Measurements from ENCODE around the gene FOXP4. TPM values are rescaled to one million over a fixed set of nuclear protein-coding genes. Genes with fewer than 3 reads are reported as not detected.

Gene FOXP4
- total RNA-seq, 1 donor from 2014 or later: 26.9 TPM

GRCh38 chr6:41622206-41622988 is 76.2 kb downstream of the FOXP4 start:
- no peak for TF ChIP-seq CTCF (IDR thresholded peaks at IDR 0.05)
- Mint-ChIP-seq H3K9me3 (ENCODE audit: unreplicated experiment) (peaks cover 5% of the 10 kb centered on the region), H3K27ac (ENCODE audit: unreplicated experiment) (peak overlapping the region; percentile 53), H3K4me1 (ENCODE audit: unreplicated experiment) (peaks cover 53% of the 10 kb centered on the region), H3K4me3 (ENCODE audit: unreplicated experiment) (no peak overlapping the region), H3K27me3 (ENCODE audit: unreplicated experiment) (no peaks in the 10 kb centered on the region), H3K36me3 (ENCODE audit: unreplicated experiment) (peaks cover 2% of the 10 kb centered on the region)
- no peak for DNase-seq (ENCODE audit: extremely low spot score, unreplicated experiment)

- no peak for TF ChIP-seq CTCF (IDR thresholded peaks at IDR 0.05)
- DNase-seq (ENCODE audit: extremely low spot score, unreplicated experiment): no peak
- H3K4me1 Mint-ChIP-seq (ENCODE audit: unreplicated experiment): peaks cover 52% of the 10 kb centered on the region
- H3K27me3 Mint-ChIP-seq (ENCODE audit: unreplicated experiment): no peaks in the 10 kb centered on the region
- peaks cover 5% of the 10 kb centered on the region for H3K9me3 Mint-ChIP-seq (ENCODE audit: unreplicated experiment)
- H3K27ac Mint-ChIP-seq (ENCODE audit: unreplicated experiment): peak overlapping the region; percentile 68
- no peak overlapping the region for H3K4me3 Mint-ChIP-seq (ENCODE audit: unreplicated experiment)
- peaks cover 2% of the 10 kb centered on the region for H3K36me3 Mint-ChIP-seq (ENCODE audit: unreplicated experiment)
Observed at GRCh38 chr6:41623330-41623729, 77.1 kb downstream of the FOXP4 start.

GRCh38 chr6:41624621-41625380 is 78.6 kb downstream of the FOXP4 start:
- no peak overlapping the region for H3K27ac Mint-ChIP-seq (ENCODE audit: unreplicated experiment)
- H3K9me3 Mint-ChIP-seq (ENCODE audit: unreplicated experiment): peaks cover 5% of the 10 kb centered on the region
- no peak for TF ChIP-seq CTCF (IDR thresholded peaks at IDR 0.05)
- peaks cover 45% of the 10 kb centered on the region for H3K4me1 Mint-ChIP-seq (ENCODE audit: unreplicated experiment)
- no peaks in the 10 kb centered on the region for H3K27me3 Mint-ChIP-seq (ENCODE audit: unreplicated experiment)
- no peak overlapping the region for H3K4me3 Mint-ChIP-seq (ENCODE audit: unreplicated experiment)
- H3K36me3 Mint-ChIP-seq (ENCODE audit: unreplicated experiment): peaks cover 2% of the 10 kb centered on the region
- DNase-seq (ENCODE audit: extremely low spot score, unreplicated experiment): no peak

GRCh38 chr6:41625442-41625841 is 79.3 kb downstream of the FOXP4 start:
- Mint-ChIP-seq H3K36me3 (ENCODE audit: unreplicated experiment) (peaks cover 2% of the 10 kb centered on the region), H3K4me3 (ENCODE audit: unreplicated experiment) (no peak overlapping the region), H3K27me3 (ENCODE audit: unreplicated experiment) (no peaks in the 10 kb centered on the region), H3K4me1 (ENCODE audit: unreplicated experiment) (peaks cover 45% of the 10 kb centered on the region), H3K9me3 (ENCODE audit: unreplicated experiment) (peaks cover 5% of the 10 kb centered on the region), H3K27ac (ENCODE audit: unreplicated experiment) (peak overlapping the region; percentile 59)
- TF ChIP-seq CTCF (IDR thresholded peaks at IDR 0.05): no peak
- no peak for DNase-seq (ENCODE audit: extremely low spot score, unreplicated experiment)

GRCh38 chr6:41626022-41626421 is 79.8 kb downstream of the FOXP4 start:
- Mint-ChIP-seq H3K4me1 (ENCODE audit: unreplicated experiment) (peaks cover 45% of the 10 kb centered on the region), H3K9me3 (ENCODE audit: unreplicated experiment) (peaks cover 5% of the 10 kb centered on the region), H3K4me3 (ENCODE audit: unreplicated experiment) (no peak overlapping the region), H3K27ac (ENCODE audit: unreplicated experiment) (peak overlapping the region; percentile 59), H3K27me3 (ENCODE audit: unreplicated experiment) (no peaks in the 10 kb centered on the region), H3K36me3 (ENCODE audit: unreplicated experiment) (peaks cover 2% of the 10 kb centered on the region)
- no peak for TF ChIP-seq CTCF (IDR thresholded peaks at IDR 0.05)
- DNase-seq (ENCODE audit: extremely low spot score, unreplicated experiment): no peak

Data from osteocyte (in vitro differentiated cells).